MM.1S (cell line): Measurements from ENCODE around the gene CYP46A1.

Experiments used
- DNase-seq: peaks from one replicate; pipeline ENCODE4 v3.0.0-alpha.2; 2015
- H2AFZ ChIP-seq: fragments of 300-600 bp; sonication (generic); 2 replicates; pipeline ENCODE4 v1.6.0; 2016; ENCODE audit warnings: antibody characterized with exemption, low read length
- H3F3A ChIP-seq: fragments of 300-600 bp; sonication (generic); 2 replicates; pipeline ENCODE4 v1.6.1; 2016; ENCODE audit warnings: mild to moderate bottlenecking, antibody characterized with exemption, low read length, moderate library complexity, mixed read lengths; ENCODE audit not compliant: insufficient read depth
- H3K27ac ChIP-seq: fragments of 300-600 bp; sonication (generic); 2 replicates; pipeline ENCODE4 v1.5.1; 2016; ENCODE audit warnings: mild to moderate bottlenecking, low read length
- H3K27me3 ChIP-seq: fragments of 300-600 bp; sonication (generic); replicated peaks from 2 replicates; pipeline ENCODE4 v1.6.0; 2016; ENCODE audit warnings: low read length; ENCODE audit not compliant: insufficient read depth
- H3K36me3 ChIP-seq: fragments of 300-600 bp; sonication (generic); replicated peaks from 2 replicates; pipeline ENCODE4 v1.6.1; 2016; ENCODE audit warnings: mild to moderate bottlenecking, low read length, mixed read lengths; ENCODE audit not compliant: insufficient read depth
- H3K4me1 ChIP-seq: fragments of 300-600 bp; sonication (generic); 2 replicates; pipeline ENCODE4 v1.6.1; 2016; ENCODE audit warnings: low read length, mixed read lengths
- H3K4me2 ChIP-seq: fragments of 300-600 bp; sonication (generic); 2 replicates; pipeline ENCODE4 v1.6.0; 2016; ENCODE audit warnings: low read depth, low read length
- H3K4me3 ChIP-seq: fragments of 300-600 bp; sonication (generic); 2 replicates; pipeline ENCODE4 v1.5.1; 2016; ENCODE audit warnings: low read length, mixed read lengths
- H3K79me2 ChIP-seq: fragments of 300-600 bp; sonication (generic); 2 replicates; pipeline ENCODE4 v1.6.1; 2016; ENCODE audit warnings: mixed run types, low read length, mixed read lengths
- H3K9ac ChIP-seq: fragments of 300-600 bp; sonication (generic); 2 replicates; pipeline ENCODE4 v1.6.1; 2016; ENCODE audit warnings: low read length, mixed read lengths
- H3K9me2 ChIP-seq: fragments of 300-600 bp; sonication (generic); replicated peaks from 2 replicates; pipeline ENCODE4 v1.6.1; 2016; ENCODE audit warnings: mild to moderate bottlenecking, low read length, mixed read lengths; ENCODE audit not compliant: insufficient read depth
- H3K9me3 ChIP-seq: fragments of 300-600 bp; sonication (generic); replicated peaks from 2 replicates; pipeline ENCODE4 v1.6.1; 2016; ENCODE audit warnings: mild to moderate bottlenecking, low read length, mixed read lengths; ENCODE audit not compliant: insufficient read depth
- H4K20me1 ChIP-seq: fragments of 300-600 bp; sonication (generic); 2 replicates; pipeline ENCODE4 v1.6.1; 2016; ENCODE audit warnings: mild to moderate bottlenecking, low read length, moderate library complexity, mixed read lengths; ENCODE audit not compliant: insufficient read depth
- CTCF ChIP-seq: fragments of 300-600 bp; sonication (generic); IDR thresholded peaks from 2 replicates; pipeline ENCODE4 v1.5.1; 2016; ENCODE audit warnings: antibody characterized with exemption, low read length, mixed read lengths
- EZH2 ChIP-seq: fragments of 300-600 bp; sonication (generic); optimal IDR thresholded peaks from 2 replicates; pipeline ENCODE3; 2017; ENCODE audit warnings: low read depth, mild to moderate bottlenecking, antibody characterized with exemption, low read length, mixed read lengths
- EZH2phosphoT487 ChIP-seq: fragments of 300-600 bp; sonication (generic); IDR thresholded peaks from 2 replicates; pipeline ENCODE4 v1.6.1; 2018; ENCODE audit warnings: antibody characterized with exemption, low read length

CYP46A1 gene

GRCh38 chr14:99750746-99751450 lies 66.8 kb downstream of the CYP46A1 start:
- DNase-seq = no peak
- Histone ChIP-seq H3K27me3 (peaks cover 26% of the 10 kb centered on the region), H3K9me3 (no peaks in the 10 kb centered on the region), H2AFZ (no peak overlapping the region), H3K9ac (no peak overlapping the region), H3K4me1 (no peaks in the 10 kb centered on the region), H3K4me3 (no peak overlapping the region), H4K20me1 (no peaks in the 10 kb centered on the region), H3K4me2 (no peak overlapping the region), H3K36me3 (no peaks in the 10 kb centered on the region), H3K27ac (no peak overlapping the region), H3K9me2 (no peaks in the 10 kb centered on the region), H3F3A (no peaks in the 10 kb centered on the region), H3K79me2 (no peaks in the 10 kb centered on the region)
- TF ChIP-seq EZH2 = no peak
- TF ChIP-seq EZH2phosphoT487 = no peak
- TF ChIP-seq CTCF = no peak

GRCh38 chr14:99751539-99752485 lies 67.7 kb downstream of the CYP46A1 start:
- no peaks in the 10 kb centered on the region for H3F3A ChIP-seq
- no peak overlapping the region for H3K27ac ChIP-seq
- DNase-seq = no peak
- H3K4me2 ChIP-seq = no peak overlapping the region
- no peak for TF ChIP-seq EZH2phosphoT487
- H3K9ac ChIP-seq = no peak overlapping the region
- H3K36me3 ChIP-seq = no peaks in the 10 kb centered on the region
- H3K27me3 ChIP-seq = peaks cover 26% of the 10 kb centered on the region
- H3K4me1 ChIP-seq = no peaks in the 10 kb centered on the region
- no peaks in the 10 kb centered on the region for H3K9me3 ChIP-seq
- H2AFZ ChIP-seq = no peak overlapping the region
- no peaks in the 10 kb centered on the region for H4K20me1 ChIP-seq
- H3K9me2 ChIP-seq = no peaks in the 10 kb centered on the region
- no peaks in the 10 kb centered on the region for H3K79me2 ChIP-seq
- H3K4me3 ChIP-seq = no peak overlapping the region

GRCh38 chr14:99752486-99753121 lies 68.5 kb downstream of the CYP46A1 start:
- no peak overlapping the region for H3K4me3 ChIP-seq
- no peak for DNase-seq

More at GRCh38 chr14:99752486-99753121, 68.5 kb downstream of the CYP46A1 start:
- no peaks in the 10 kb centered on the region for H3K4me1 ChIP-seq
- no peaks in the 10 kb centered on the region for H3K79me2 ChIP-seq
- H3K36me3 ChIP-seq = no peaks in the 10 kb centered on the region
- no peaks in the 10 kb centered on the region for H3K9me3 ChIP-seq
- TF ChIP-seq EZH2phosphoT487 (no peak), CTCF (no peak), EZH2 (no peak)
- H3K9me2 ChIP-seq = no peaks in the 10 kb centered on the region
- no peaks in the 10 kb centered on the region for H4K20me1 ChIP-seq
- H3K27ac ChIP-seq = no peak overlapping the region
- H3F3A ChIP-seq = no peaks in the 10 kb centered on the region
- H3K4me2 ChIP-seq = no peak overlapping the region
- no peak overlapping the region for H2AFZ ChIP-seq
- H3K27me3 ChIP-seq = peaks cover 26% of the 10 kb centered on the region
- H3K9ac ChIP-seq = no peak overlapping the region
